Measurements from ENCODE around the gene PAN2. TPM values are rescaled to one million over a fixed set of nuclear protein-coding genes. Genes with fewer than 3 reads are reported as not detected.
A peak's percentile ranks its signal among the peaks of the same experiment; 100 is the strongest.
"Not testable (repeated sequence)": the region's sequence is repeated elsewhere in the genome, so short reads cannot be mapped to it uniquely, and the experiment has no call there.

PAN2 gene
- polyA plus RNA-seq, 1 donor = 85.5 TPM

DNA sequence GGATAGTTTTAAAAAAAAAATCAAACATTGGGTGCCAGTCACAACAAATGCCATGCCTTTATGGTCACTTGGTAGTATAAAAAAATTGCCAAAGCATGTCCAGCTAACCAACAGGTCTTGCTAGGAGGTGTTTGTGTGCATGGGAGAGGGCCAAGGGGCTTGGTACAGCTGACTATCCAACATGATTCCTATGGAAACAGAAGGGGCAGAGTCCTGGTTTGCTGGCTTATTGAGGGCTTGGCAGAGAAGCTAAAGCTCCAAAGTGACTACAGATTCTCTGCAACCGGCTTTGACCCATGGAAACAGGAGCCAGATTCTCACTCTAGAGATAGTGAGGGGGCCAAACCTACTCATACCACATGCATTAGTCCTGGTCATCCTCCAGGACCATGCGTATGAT is 61.3 kb downstream of the PAN2 start:
- H3K36me3 ChIP-seq (ENCODE audit: control insufficient read depth, insufficient read depth, low read length) = peaks cover 51% of the 10 kb centered on the region
- not testable (repeated sequence) for H3K4me3 ChIP-seq (ENCODE audit: low read length); H3K9me3 ChIP-seq (ENCODE audit: control insufficient read depth, low read depth, low read length); H3K27ac ChIP-seq (ENCODE audit: low read length); DNase-seq; H3K27me3 ChIP-seq (ENCODE audit: control insufficient read depth, insufficient read depth, low read length); H3K4me1 ChIP-seq (ENCODE audit: control insufficient read depth, insufficient read depth, low read length)
- WGBS (ENCODE audit: insufficient coverage, low lambda C conversion rate) = no CpG with 5 or more reads among the region's 2 CpGs

DNA sequence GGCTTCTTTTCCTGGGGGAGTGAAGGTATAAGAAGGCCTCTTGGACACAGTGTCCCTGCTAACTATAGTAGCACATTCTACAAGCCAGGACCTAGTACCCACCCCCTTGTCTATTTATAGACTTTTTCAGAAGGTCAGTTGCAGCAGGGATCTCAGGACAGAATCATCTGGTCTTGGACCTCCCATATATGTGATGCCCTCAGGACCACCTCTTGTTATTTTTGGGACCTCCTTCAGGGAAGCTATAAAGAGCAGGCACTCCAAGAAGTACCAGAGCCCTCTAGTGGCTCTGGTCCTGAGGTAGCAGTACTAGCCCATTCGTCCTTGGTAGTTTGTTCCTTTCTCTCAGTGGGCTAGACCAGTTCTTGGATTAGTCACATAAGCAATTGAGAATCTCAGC is 62.8 kb downstream of the PAN2 start:
- no peaks in the 10 kb centered on the region for H3K9me3 ChIP-seq (ENCODE audit: control insufficient read depth, low read depth, low read length)
- H3K27ac ChIP-seq (ENCODE audit: low read length) = no peak overlapping the region
- no peaks in the 10 kb centered on the region for H3K27me3 ChIP-seq (ENCODE audit: control insufficient read depth, insufficient read depth, low read length)
- peaks cover 46% of the 10 kb centered on the region for H3K36me3 ChIP-seq (ENCODE audit: control insufficient read depth, insufficient read depth, low read length)
- H3K4me1 ChIP-seq (ENCODE audit: control insufficient read depth, insufficient read depth, low read length) = peaks cover 3% of the 10 kb centered on the region
- WGBS (ENCODE audit: insufficient coverage, low lambda C conversion rate) = no CpG with 5 or more reads among the region's 1 CpG
- peak in 1 of 2 donors; percentile 21 for DNase-seq
- no peak overlapping the region for H3K4me3 ChIP-seq (ENCODE audit: low read length)

DNA sequence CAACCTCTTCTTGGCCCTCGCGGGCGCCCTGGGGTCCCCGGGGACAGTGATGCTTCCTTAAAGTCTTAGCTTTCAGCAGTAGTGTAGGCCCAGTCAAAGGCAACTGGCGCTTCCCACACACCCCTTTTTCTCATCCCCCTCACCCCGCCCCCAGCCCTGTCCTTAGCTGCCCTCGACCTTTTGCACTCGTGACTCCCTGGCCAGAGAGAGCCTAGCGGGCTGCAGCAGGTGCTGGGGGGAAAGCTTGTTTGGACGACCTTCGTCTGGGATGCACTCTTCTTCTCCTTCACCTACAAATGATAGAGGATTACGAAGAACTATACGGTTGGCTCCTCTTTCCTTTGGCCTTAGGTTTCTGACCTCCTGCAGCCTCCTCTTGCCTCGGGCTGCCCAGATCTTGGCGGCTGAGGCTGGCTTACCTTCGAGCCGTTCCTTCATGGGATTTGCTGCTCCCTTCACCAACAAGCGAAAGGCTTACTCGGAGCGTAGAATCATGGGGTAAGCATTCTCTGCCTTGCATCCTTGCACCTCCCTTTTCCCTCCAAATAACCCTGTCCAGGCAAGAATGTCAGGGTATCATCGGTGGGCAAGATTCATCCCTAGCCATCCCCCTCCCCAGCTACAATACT is 66.2 kb downstream of the PAN2 start:
- H3K4me3 ChIP-seq (ENCODE audit: low read length) = peak overlapping the region; percentile 73
- no peak for DNase-seq
- H3K27ac ChIP-seq (ENCODE audit: low read length) = peak overlapping the region; percentile 87
- H3K27me3 ChIP-seq (ENCODE audit: control insufficient read depth, insufficient read depth, low read length) = no peaks in the 10 kb centered on the region
- peaks cover 13% of the 10 kb centered on the region for H3K36me3 ChIP-seq (ENCODE audit: control insufficient read depth, insufficient read depth, low read length)
- H3K9me3 ChIP-seq (ENCODE audit: control insufficient read depth, low read depth, low read length) = no peaks in the 10 kb centered on the region
- 27% methylated on average over 2 of the region's 21 CpGs for WGBS (ENCODE audit: insufficient coverage, low lambda C conversion rate)
- H3K4me1 ChIP-seq (ENCODE audit: control insufficient read depth, insufficient read depth, low read length) = peaks cover 6% of the 10 kb centered on the region

DNA sequence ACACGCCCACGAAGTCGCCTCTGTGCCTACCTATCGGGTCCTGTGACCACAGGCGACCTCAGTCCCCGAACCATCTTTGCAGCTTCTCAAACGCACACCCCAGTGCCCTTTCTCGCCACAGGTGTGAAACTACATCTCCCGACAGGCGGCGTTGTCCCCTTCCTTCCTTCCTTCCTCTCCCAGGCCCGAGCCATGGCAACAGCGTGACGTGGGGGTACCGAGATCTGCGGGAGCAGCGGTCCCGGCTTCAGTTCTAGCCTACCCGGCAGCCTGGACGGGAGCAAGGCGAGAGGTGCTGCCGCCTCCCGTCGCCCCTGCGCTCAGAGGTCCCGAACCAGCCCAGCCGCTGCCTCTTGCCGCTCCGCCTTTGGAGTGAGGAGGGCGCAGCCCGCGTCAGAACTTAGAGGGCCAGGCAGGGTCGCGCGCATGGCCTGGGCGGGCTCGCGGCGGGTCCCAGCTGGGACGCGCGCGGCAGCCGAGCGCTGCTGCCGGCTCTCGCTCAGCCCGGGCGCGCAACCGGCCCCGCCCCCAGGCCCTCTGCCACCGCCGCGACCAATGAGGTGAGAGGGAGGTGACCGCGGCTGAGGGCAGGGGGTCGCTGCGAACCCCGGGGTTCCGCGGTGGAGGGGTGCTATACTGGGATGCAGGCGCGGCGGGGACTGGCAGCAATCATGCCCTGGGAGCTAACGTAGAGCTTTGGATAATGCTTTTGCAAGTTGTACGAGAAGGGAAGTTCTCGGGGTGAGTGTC is 66.9 kb downstream of the PAN2 start, which contains the start of gene COQ10A:
Gene COQ10A (plus strand): TSS at position 250 of the 750 bp plus-strand sequence. CDS start 177 bp downstream, at position 427.
- Histone ChIP-seq H3K9me3 (ENCODE audit: control insufficient read depth, low read depth, low read length) (no peaks in the 10 kb centered on the region), H3K36me3 (ENCODE audit: control insufficient read depth, insufficient read depth, low read length) (peaks cover 9% of the 10 kb centered on the region), H3K4me3 (ENCODE audit: low read length) (peak within 1 kb of the TSS; percentile 73), H3K27me3 (ENCODE audit: control insufficient read depth, insufficient read depth, low read length) (no peaks in the 10 kb centered on the region), H3K4me1 (ENCODE audit: control insufficient read depth, insufficient read depth, low read length) (peaks cover 6% of the 10 kb centered on the region), H3K27ac (ENCODE audit: low read length) (peak within 1 kb of the TSS; percentile 87)
- peak; percentile 85 to 92 for DNase-seq
- WGBS (ENCODE audit: insufficient coverage, low lambda C conversion rate) = no CpG with 5 or more reads among the region's 68 CpGs

Other genes starting within 250 kb of the PAN2 start
- gene PA2G4, start 229.4 kb downstream of the PAN2 start, polyA plus RNA-seq = 131 TPM
- 5,871 TPM for gene RPL41, start 217.4 kb downstream of the PAN2 start, polyA plus RNA-seq
- 4.5 TPM for gene ZC3H10, start 215.7 kb downstream of the PAN2 start, polyA plus RNA-seq
- 42.7 TPM for gene ESYT1, start 205.7 kb downstream of the PAN2 start, polyA plus RNA-seq
- 59.5 TPM for gene MYL6B, start 181.4 kb downstream of the PAN2 start, polyA plus RNA-seq
- gene MYL6, start 175.6 kb downstream of the PAN2 start, polyA plus RNA-seq = 1,754 TPM
- gene SMARCC2, start 144.5 kb downstream of the PAN2 start, polyA plus RNA-seq = 70.7 TPM
- 32.2 TPM for gene RNF41, start 112.1 kb downstream of the PAN2 start, polyA plus RNA-seq
- 29.1 TPM for gene NABP2, start 109.7 kb downstream of the PAN2 start, polyA plus RNA-seq
- gene SLC39A5, start 103.9 kb downstream of the PAN2 start, polyA plus RNA-seq = 524 TPM
- gene ANKRD52, start 75.6 kb downstream of the PAN2 start, polyA plus RNA-seq = 25.1 TPM
- 12.1 TPM for gene COQ10A, start 67.1 kb downstream of the PAN2 start, polyA plus RNA-seq
- gene CS, start 33.7 kb downstream of the PAN2 start, polyA plus RNA-seq = 143 TPM
- gene CNPY2, start 18.0 kb downstream of the PAN2 start, polyA plus RNA-seq = 179 TPM
- 0.75 TPM for gene IL23A, start 4.9 kb upstream of the PAN2 start, polyA plus RNA-seq
- gene STAT2, start 26.1 kb upstream of the PAN2 start, polyA plus RNA-seq = 124 TPM
- gene APOF, start 28.9 kb upstream of the PAN2 start, polyA plus RNA-seq = 0.06 TPM
- gene TIMELESS, start 115.4 kb upstream of the PAN2 start, polyA plus RNA-seq = 21.4 TPM
- 0.24 TPM for gene MIP, start 120.7 kb upstream of the PAN2 start, polyA plus RNA-seq
- 4.7 TPM for gene SPRYD4, start 134.6 kb upstream of the PAN2 start, polyA plus RNA-seq
- 1.5 TPM for gene GLS2, start 154.2 kb upstream of the PAN2 start, polyA plus RNA-seq
- 22.5 TPM for gene RBMS2, start 187.8 kb upstream of the PAN2 start, polyA plus RNA-seq